OCI-LY7 (cell line): Measurements from ENCODE around the gene ITM2C.

Experiments used
- EZH2phosphoT487 ChIP-seq: fragments of 200-600 bp; sonication (generic); IDR thresholded peaks from 2 replicates; pipeline ENCODE4 v1.6.1; 2018; ENCODE audit warnings: low read depth, borderline replicate concordance, mild to moderate bottlenecking, mixed run types, antibody characterized with exemption, low read length, moderate library complexity, mixed read lengths
- TF ChIP-seq, protein P1 (sequence below): fragments of 200-600 bp; sonication (generic); conservative IDR thresholded peaks from 2 replicates; pipeline ENCODE4 v1.5.1; 2014; ENCODE audit warnings: mild to moderate bottlenecking, antibody characterized with exemption, low read length, moderate library complexity, mixed read lengths

DNA sequence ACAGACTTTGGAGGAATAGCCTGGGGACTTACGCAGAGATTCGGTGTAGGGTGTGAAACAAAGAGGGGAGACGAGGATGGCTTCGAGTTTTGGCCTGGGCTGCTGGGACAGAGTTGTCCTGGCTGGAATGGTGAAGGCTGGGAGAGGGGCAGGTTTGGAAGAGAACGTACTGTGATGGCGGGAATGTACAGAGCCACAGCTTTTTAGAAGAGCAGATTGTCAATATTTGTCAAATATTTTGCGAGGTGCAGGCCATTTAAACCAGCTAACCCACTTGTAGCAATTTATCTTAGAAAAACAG lies 14.4 kb upstream of the ITM2C start:
- TF ChIP-seq, protein P1, sequence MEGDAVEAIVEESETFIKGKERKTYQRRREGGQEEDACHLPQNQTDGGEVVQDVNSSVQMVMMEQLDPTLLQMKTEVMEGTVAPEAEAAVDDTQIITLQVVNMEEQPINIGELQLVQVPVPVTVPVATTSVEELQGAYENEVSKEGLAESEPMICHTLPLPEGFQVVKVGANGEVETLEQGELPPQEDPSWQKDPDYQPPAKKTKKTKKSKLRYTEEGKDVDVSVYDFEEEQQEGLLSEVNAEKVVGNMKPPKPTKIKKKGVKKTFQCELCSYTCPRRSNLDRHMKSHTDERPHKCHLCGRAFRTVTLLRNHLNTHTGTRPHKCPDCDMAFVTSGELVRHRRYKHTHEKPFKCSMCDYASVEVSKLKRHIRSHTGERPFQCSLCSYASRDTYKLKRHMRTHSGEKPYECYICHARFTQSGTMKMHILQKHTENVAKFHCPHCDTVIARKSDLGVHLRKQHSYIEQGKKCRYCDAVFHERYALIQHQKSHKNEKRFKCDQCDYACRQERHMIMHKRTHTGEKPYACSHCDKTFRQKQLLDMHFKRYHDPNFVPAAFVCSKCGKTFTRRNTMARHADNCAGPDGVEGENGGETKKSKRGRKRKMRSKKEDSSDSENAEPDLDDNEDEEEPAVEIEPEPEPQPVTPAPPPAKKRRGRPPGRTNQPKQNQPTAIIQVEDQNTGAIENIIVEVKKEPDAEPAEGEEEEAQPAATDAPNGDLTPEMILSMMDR, result peak; percentile 62; the same call in 1 of the 2 replicates
- TF ChIP-seq EZH2phosphoT487, result no peak
